ENCODE data around the gene ZBTB7C.

- TF ChIP-seq CTCF (conservative IDR thresholded peaks at IDR 0.05; ENCODE audit: low read length) (no peak), EZH2phosphoT487 (IDR thresholded peaks at IDR 0.05; ENCODE audit: borderline replicate concordance, low read depth, low read length) (no peak)
Measured at GRCh38 chr18:48019557-48020325, 389.4 kb downstream of the ZBTB7C start.

All from OCI-LY7 (cell line).